Lower lobe of right lung (tissue), 2 donors: ENCODE data around the gene NUDT4B. TPM values are rescaled to one million over a fixed set of nuclear protein-coding genes. Genes with fewer than 3 reads are reported as not detected.
A peak's percentile ranks its signal among the peaks of the same experiment; 100 is the strongest.
"Not testable (repeated sequence)": the region's sequence is repeated elsewhere in the genome, so short reads cannot be mapped to it uniquely, and the experiment has no call there.

Source experiments
- ATAC-seq, 2 donors: fragments of 200-7000 bp; cut with Tn5 transposase; one replicate each; pipeline ENCODE4 v1.9.1; 2020 to 2022; ENCODE audit warnings: mild to moderate bottlenecking in 2 of 2, moderate library complexity in 2 of 2
- DNase-seq: peaks from one replicate; pipeline ENCODE4 v3.0.0-alpha.2; 2020
- H3K27ac ChIP-seq: fragments of 200-600 bp; one replicate; pipeline ENCODE4 v1.8.0; 2022
- H3K27me3 ChIP-seq: fragments of 200-600 bp; one replicate; pipeline ENCODE4 v1.8.0; 2022; ENCODE audit warnings: low read depth
- H3K36me3 ChIP-seq: fragments of 200-600 bp; one replicate; pipeline ENCODE4 v1.8.0; 2022; ENCODE audit warnings: mild to moderate bottlenecking
- H3K4me1 ChIP-seq: fragments of 200-600 bp; one replicate; pipeline ENCODE4 v1.8.0; 2022
- H3K4me3 ChIP-seq: fragments of 200-600 bp; one replicate; pipeline ENCODE4 v1.8.0; 2022; ENCODE audit warnings: mild to moderate bottlenecking
- H3K9me3 ChIP-seq: fragments of 200-600 bp; one replicate; pipeline ENCODE4 v1.8.0; 2022
- intact Hi-C: fragments of 100-400 bp; cut with DNase I; formaldehyde crosslinking; loops from one replicate; pipeline ENCODE4 v1.11.0; 2022
- total RNA-seq: library from RNA; stranded (reverse); fragmentation: NEBNext Ultra II Directional; extraction: Animal tissue kit (Norgen Biotek cat#: 25700); gene quantifications from one replicate; pipeline ENCODE4 v1.2.1, GENCODE V29; 2021
- donor health status: DM: no; HTN: yes; CAD: no; lungs with severe emphysema.

NUDT4B gene
- total RNA-seq, 1 donor from 2014 or later = not detected

DNA sequence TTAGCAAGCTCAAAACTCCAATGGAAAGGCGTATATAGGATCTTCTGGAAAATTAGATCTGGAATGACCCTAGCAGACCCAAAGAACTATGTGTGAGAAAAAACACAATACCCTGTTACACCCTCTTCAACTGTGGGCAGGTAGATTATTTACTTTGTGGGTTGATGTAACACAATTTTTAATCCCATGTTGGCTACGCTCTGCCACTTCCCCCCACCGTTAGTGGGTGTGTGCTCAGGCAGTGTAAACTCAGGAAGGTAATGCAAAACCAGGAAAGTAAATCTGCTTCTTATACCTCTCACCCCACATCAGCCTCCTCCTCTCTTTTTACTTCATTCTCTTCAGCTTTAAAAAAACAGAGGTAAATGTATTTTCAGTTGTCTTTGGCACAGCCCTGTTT lies 23.7 kb upstream of the NUDT4B start:
- H3K4me3 ChIP-seq, DNase-seq, H3K27ac ChIP-seq, H3K4me1 ChIP-seq, ATAC-seq, H3K9me3 ChIP-seq, H3K36me3 ChIP-seq, H3K27me3 ChIP-seq, intact Hi-C loops: not testable (repeated sequence)

DNA sequence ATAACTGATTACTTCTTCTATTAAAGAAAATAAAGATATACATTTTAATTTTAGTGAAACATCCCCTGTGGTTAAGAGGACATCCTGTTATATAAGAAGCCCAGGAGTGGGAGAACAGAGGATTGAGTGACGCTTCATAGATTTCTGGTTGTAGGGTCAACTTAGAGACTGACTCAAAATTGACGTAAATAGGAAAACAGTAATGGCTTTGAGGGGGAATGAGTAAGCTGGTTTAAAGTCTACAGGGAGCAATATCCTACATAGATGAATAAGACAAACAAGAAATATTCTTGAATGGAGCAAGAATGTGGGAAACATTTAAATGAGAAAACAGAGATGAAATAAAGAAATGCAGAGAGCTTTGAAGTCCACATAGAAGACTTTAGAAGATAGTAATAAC lies 20.7 kb upstream of the NUDT4B start:
- H3K9me3 ChIP-seq, ATAC-seq, H3K36me3 ChIP-seq, H3K27ac ChIP-seq, H3K4me1 ChIP-seq, intact Hi-C loops, H3K27me3 ChIP-seq, DNase-seq, H3K4me3 ChIP-seq: not testable (repeated sequence)

DNA sequence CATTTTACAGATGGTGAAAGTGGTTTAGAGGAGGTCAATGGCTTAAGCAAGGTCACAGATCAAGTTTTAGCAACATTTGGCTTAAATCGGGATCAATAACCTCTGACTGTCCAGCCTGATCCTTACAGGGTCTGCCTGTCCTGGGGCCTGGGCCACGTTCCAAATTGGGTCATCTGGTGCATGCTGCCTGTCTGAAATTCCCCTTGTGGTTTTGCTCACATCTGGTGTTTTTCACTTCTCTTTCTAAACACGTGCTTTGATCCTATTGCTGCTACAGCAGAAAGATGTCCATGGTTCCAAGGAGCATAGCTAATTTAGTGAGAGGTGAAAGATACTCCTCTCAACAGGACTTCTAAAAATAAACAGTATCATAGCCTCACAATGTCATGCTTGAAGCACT lies 19.4 kb upstream of the NUDT4B start:
- DNase-seq, H3K27ac ChIP-seq, H3K9me3 ChIP-seq, H3K36me3 ChIP-seq, H3K4me3 ChIP-seq, H3K4me1 ChIP-seq, intact Hi-C loops, H3K27me3 ChIP-seq: not testable (repeated sequence)
- ATAC-seq = peak; percentile 46 to 74

DNA sequence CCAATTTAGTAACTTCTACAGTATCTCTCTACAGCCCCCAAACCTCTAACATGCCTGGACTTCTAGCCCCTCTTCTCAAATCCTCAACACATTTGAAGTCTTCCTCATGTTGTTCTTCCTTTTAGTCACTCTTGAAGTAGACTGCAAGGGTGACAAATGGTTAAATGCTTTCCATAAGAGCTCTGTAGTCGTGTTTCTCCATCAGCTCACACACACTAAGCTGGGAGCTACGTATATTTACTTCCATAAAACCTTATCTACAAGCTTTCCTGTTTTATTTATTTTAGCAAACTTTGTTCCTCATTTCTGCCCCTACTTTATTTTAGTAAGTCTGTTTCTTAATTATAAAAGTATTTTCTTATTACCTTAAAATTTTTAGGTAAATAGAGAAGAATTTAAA lies 19.0 kb upstream of the NUDT4B start:
- ATAC-seq, H3K27me3 ChIP-seq, H3K4me1 ChIP-seq, DNase-seq, H3K27ac ChIP-seq, H3K4me3 ChIP-seq, H3K36me3 ChIP-seq, intact Hi-C loops, H3K9me3 ChIP-seq: not testable (repeated sequence)

DNA sequence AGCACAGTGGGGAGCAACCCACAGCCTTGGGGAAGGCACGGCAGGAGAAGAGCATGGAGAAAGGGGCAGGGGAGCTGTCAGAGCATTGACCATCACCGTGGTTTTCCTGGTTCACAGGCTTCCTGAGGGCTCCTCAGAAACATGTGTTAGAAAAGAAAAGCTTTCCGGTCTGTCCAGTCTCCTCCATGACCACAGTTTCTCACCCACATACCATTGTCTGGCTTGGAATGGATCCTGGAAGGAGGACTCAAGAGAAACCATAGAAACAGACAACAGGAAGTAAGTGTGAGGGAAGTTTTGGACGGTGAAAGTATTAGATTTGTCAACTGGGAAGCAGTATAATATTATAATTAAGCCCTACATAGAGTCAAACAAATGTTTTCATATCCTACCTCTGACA lies 16.3 kb upstream of the NUDT4B start:
- H3K4me3 ChIP-seq, intact Hi-C loops, H3K9me3 ChIP-seq, H3K4me1 ChIP-seq, H3K36me3 ChIP-seq, H3K27ac ChIP-seq, DNase-seq, H3K27me3 ChIP-seq: not testable (repeated sequence)
- ATAC-seq = peak; percentile 26 to 35

DNA sequence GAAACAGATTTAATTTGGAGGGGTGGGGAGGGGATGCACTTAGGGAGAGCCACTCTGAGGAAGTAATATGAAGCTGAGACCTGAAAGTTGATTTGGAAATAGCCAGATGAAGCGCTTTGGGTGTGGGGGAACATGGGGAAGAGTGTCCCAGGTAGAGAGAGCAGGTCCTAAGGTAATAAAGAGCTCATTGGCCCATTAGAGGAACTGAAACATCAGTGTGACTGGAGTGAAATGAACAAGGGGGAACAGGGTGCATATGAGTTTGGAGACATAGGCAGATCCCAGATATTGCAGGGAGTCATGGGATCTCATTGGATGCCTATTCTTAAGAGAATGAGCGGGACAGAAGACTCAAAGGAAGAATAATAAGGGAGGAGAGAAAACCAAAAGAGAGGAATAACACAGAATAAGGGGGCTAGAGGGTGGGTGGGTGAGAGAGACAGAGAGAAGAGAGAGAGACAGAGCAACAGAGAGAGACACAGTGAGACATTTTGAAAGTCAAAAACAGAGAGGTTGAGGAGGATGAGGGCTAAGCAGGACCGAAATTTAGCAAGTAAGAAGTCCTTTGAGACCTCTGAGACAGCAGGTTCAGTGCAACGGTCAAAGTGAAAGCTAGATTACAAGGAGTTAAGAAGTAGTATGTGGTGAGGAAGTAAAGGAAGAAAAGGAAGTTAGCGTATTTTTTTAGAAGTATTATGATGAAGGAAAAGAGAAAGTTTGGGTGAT lies 14.8 kb upstream of the NUDT4B start:
- DNase-seq, H3K4me3 ChIP-seq, intact Hi-C loops, H3K9me3 ChIP-seq, H3K27me3 ChIP-seq, H3K4me1 ChIP-seq, H3K36me3 ChIP-seq, H3K27ac ChIP-seq: not testable (repeated sequence)
- ATAC-seq = peak in 1 of 2 donors; percentile 48

DNA sequence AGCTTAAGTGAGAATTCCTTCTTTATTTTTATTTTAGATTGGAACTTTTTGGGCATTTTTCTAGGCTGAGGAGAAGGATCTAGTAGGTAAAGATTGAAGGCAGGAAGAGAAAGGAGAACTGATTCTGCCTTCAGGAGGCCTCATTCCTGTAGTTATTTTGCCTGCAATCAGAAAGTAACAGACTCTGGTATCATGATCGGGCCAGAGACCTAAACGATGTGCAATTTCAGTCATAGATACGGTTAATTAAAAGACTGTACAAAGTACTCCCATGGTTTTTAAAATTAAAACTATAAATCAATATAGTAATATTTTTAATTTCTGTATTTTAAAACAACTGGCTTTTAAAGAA lies 14.3 kb upstream of the NUDT4B start:
- intact Hi-C loops, H3K9me3 ChIP-seq, H3K36me3 ChIP-seq, H3K27ac ChIP-seq, ATAC-seq, DNase-seq, H3K27me3 ChIP-seq, H3K4me3 ChIP-seq, H3K4me1 ChIP-seq: not testable (repeated sequence)

DNA sequence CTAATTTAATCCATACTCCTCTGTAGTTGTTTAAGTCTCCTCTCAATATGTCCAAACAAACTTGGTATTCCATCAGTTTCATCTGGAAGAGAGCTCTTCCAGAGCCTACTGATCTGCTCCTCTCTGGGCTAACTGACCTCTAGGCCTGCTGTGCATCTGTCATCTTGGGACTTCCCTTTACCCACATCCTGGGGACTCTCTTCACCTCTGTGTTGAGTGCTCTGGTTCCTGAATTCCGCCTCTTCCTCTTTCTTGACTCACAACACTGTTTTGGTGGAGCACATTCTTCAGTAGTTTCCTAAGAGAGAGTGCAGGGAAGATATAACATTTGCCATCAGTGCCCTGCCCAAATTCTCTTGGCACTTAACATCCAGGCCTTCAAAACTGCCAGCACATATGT lies 13.0 kb upstream of the NUDT4B start:
- peak; percentile 81 to 87 for ATAC-seq
- H3K9me3 ChIP-seq, DNase-seq, intact Hi-C loops, H3K4me3 ChIP-seq, H3K27ac ChIP-seq, H3K36me3 ChIP-seq, H3K27me3 ChIP-seq, H3K4me1 ChIP-seq: not testable (repeated sequence)

DNA sequence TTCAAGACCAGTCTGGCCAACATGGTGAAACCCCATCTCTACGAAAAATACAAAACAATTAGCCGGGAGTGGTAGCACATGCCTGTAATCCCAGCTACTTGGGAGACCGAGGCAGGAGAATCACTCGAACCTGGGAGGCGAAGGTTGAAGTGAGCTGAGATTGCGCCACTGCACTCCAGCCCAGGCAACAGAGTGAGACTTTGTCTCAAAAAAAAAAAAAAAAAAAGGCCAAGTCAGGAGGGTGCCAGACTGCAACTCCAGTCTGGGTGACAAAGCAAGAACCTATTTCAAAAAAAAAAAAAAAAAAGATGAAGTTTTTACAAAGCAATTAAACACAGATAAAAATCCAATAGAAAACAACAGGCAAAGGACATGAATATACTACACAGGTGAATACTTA lies 9.9 kb upstream of the NUDT4B start:
- ATAC-seq = peak in 1 of 2 donors; percentile 35

DNA sequence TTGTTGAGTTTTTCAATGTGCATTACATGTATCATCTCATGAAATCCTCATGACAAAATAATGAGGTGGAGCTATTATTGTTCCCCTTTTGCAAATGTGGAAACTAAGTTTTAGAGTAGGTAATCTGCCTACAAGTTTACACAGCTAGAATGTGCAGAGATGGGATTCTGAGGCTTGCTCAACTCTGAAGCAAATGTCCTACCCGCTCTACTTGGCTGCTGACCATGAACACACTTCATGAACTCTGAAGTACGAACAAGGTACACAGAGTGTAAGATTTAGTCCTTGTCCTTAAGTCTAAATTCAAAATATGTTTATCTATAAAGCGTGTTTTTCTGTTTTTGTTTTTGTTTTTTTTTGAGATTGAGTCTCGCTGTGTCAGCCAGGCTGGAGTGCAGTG lies 5.4 kb upstream of the NUDT4B start:
- H3K4me1 ChIP-seq, H3K4me3 ChIP-seq, H3K27ac ChIP-seq, intact Hi-C loops, H3K36me3 ChIP-seq, DNase-seq, H3K27me3 ChIP-seq, H3K9me3 ChIP-seq: not testable (repeated sequence)
- peak; percentile 81 to 86 for ATAC-seq

More for the DNA sequence above, 9.9 kb upstream of the NUDT4B start:
- H3K27me3 ChIP-seq, H3K4me1 ChIP-seq, DNase-seq, intact Hi-C loops, H3K4me3 ChIP-seq, H3K36me3 ChIP-seq, H3K9me3 ChIP-seq, H3K27ac ChIP-seq: not testable (repeated sequence)

DNA sequence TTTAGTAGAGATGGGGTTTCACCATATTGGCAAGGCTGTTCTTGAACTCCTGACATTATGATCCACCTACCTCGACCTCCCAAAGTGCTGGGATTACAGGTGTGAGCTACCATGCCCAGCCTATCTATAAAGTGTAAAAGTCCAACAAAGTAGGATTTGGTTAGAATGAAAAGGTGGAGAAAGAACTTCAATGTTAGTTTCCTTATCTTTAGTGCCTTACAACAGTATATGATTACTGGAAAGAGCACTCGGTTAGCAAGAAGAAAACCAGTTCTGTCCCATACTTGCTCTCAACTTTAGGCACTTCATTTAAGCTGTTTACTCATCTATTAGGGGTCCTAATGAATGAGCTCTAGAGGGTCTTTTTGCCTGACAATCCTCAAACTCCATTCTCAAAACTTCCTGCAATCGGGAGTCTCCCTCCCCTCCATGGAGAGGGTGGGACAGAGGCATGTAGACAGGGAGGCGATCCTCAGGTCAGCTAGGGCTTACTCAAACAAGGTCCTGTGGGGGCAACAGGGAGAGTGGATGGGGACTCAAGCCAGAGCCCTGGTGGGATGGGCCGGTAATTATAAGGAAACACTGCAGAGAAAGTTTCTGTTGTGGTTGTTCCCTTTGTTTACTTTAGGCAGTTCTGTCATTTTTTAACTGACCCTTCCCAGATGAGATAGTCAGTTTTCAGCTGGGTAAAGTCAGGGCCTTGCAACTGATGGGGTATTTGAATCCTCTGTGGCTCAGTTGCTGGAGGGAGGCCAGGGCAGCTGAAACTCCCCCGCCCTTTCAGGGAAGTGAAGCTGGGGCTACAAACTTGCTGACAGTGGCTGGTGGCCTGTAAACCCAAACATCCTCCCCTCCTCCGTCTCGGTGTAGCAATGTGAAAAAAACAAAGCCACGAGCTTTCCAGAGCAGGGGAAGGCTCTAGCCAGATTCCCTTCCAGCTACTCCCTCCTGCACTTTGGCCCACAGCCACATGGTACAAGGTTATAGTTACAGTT lies 4.6 kb upstream of the NUDT4B start:
- DNase-seq, H3K27me3 ChIP-seq, intact Hi-C loops, H3K36me3 ChIP-seq, H3K4me1 ChIP-seq, H3K9me3 ChIP-seq, H3K4me3 ChIP-seq, H3K27ac ChIP-seq: not testable (repeated sequence)
- ATAC-seq = peak; percentile 51 to 75

DNA sequence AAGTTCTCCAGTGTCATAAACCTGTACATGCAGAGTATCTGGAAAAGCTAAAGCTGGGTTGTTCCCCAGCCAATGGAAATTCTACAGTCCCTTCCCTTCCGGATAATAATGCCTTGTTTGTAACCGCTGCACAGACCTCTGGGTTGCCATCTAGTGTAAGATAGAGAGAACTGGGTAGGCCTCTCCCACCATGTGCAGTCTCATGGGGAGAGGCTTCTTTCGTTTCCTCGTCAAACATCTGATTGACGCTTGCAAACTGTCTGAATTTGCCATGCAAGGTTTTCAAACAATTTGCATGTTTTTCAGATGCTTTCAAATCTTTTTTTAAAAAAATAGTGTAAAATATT lies 734 bp downstream of the NUDT4B start:
- ATAC-seq = peak; percentile 97 to 98
- H3K9me3 ChIP-seq, H3K4me3 ChIP-seq, intact Hi-C loops, H3K27ac ChIP-seq, H3K4me1 ChIP-seq, H3K27me3 ChIP-seq, H3K36me3 ChIP-seq, DNase-seq: not testable (repeated sequence)

DNA sequence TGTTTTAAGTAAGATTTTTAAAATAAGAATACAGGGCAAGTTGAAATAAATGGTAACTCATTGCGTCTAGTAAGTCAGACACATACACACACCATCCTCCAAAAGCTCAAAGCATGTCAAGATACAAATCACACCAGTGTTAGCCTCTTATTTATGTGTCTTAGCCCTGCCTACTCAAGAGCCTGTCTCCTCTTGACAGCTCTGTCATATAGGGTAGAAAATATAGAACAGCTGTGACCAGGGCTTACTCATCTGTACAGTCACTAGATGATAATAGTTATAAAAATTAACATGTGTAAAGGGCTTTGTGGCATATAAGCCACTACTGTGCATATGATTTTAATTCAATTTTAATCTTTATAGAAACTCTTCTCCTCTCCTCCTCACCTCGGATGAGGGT lies 7.7 kb downstream of the NUDT4B start:
- H3K4me1 ChIP-seq, intact Hi-C loops, ATAC-seq: not testable (repeated sequence)

DNA sequence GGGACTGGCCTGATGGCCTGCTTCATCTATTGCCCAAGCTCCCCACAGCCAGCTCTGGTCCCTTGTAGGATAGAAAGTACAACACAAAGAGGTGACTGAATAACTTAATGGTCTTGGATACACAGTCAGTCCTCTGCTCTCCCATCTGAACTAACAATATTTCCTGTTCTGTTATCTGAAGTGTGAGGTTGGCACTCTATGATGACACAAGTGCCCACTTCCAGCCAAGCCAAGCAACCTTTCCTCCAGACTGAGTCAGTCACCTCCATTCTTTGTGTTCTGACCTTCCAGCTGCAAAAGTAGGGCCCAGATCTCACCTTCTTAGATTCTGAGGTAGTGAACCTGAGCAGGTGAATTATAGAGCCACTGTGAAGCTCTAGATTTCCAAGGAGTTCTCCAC lies 8.9 kb downstream of the NUDT4B start:
- H3K27ac ChIP-seq, H3K4me3 ChIP-seq, intact Hi-C loops, H3K27me3 ChIP-seq, DNase-seq, H3K4me1 ChIP-seq, H3K36me3 ChIP-seq, H3K9me3 ChIP-seq: not testable (repeated sequence)
- ATAC-seq = peak; percentile 29 to 60

More for the DNA sequence above, 7.7 kb downstream of the NUDT4B start:
- not testable (repeated sequence) for H3K27me3 ChIP-seq, H3K9me3 ChIP-seq, H3K36me3 ChIP-seq, DNase-seq, H3K4me3 ChIP-seq, H3K27ac ChIP-seq
